Mesothelial cell of epicardium (in vitro differentiated cells): Measurements from ENCODE around the gene C8A. TPM values are rescaled to one million over a fixed set of nuclear protein-coding genes. Genes with fewer than 3 reads are reported as not detected.
A peak's percentile ranks its signal among the peaks of the same experiment; 100 is the strongest.

ENCODE experiments used
- DNase-seq, 2 experiments: peaks; one replicate each; pipeline ENCODE4 v3.0.0; 2021; ENCODE audit warnings: low spot score in 2 of 2; ENCODE audit not compliant: unreplicated experiment in 2 of 2
- H3K27ac Mint-ChIP-seq: 2 replicates; pipeline ENCODE4 v1.8.0; 2021; ENCODE audit warnings: mixed read lengths
- H3K27me3 Mint-ChIP-seq: 2 replicates; pipeline ENCODE4 v1.8.0; 2021; ENCODE audit warnings: low read depth, mixed read lengths
- H3K36me3 Mint-ChIP-seq: 2 replicates; pipeline ENCODE4 v1.8.0; 2021; ENCODE audit warnings: mixed read lengths
- H3K4me1 Mint-ChIP-seq: 2 replicates; pipeline ENCODE4 v1.8.0; 2021; ENCODE audit warnings: mixed read lengths
- H3K4me3 Mint-ChIP-seq: 2 replicates; pipeline ENCODE4 v1.8.0; 2021; ENCODE audit warnings: mild to moderate bottlenecking, moderate library complexity, mixed read lengths
- H3K9me3 Mint-ChIP-seq: 2 replicates; pipeline ENCODE4 v1.8.0; 2021; ENCODE audit warnings: mixed read lengths
- total RNA-seq: library from RNA; stranded (reverse); gene quantifications from 3 replicates; pipeline ENCODE4 v1.2.1, GENCODE V29; 2021
- TF ChIP-seq, protein P1 (sequence below): fragments of 200-600 bp; sonication (generic); IDR thresholded peaks from one replicate; pipeline ENCODE4 v1.5.0; 2021; ENCODE audit warnings: antibody characterized with exemption; ENCODE audit not compliant: unreplicated experiment

Gene C8A
- total RNA-seq, 1 donor from 2014 or later: not detected

DNA sequence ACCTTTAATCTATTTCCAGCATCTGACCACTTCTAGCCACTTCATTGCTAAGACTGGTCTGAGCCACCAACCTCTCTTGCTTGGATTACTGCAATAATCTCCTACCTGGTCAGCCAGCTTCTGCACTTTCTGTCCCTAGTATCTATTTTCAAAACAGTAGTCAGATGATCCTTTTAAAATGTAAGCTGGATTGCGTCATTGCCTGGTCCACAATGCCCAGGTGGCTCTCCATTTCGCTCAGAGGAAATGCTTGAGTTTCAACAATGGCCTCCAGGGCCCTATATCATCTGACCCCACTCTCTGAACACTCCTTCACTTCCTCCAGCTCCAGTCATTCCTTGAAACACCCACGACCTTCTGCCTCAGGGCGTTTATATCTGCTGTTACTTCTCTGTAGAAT, 37.7 kb upstream of the C8A start:
- H3K9me3 Mint-ChIP-seq: peaks cover 6% of the 10 kb centered on the region
- DNase-seq: no peak
- peaks cover 33% of the 10 kb centered on the region for H3K4me1 Mint-ChIP-seq
- H3K4me3 Mint-ChIP-seq: no peak overlapping the region
- TF ChIP-seq, protein P1, sequence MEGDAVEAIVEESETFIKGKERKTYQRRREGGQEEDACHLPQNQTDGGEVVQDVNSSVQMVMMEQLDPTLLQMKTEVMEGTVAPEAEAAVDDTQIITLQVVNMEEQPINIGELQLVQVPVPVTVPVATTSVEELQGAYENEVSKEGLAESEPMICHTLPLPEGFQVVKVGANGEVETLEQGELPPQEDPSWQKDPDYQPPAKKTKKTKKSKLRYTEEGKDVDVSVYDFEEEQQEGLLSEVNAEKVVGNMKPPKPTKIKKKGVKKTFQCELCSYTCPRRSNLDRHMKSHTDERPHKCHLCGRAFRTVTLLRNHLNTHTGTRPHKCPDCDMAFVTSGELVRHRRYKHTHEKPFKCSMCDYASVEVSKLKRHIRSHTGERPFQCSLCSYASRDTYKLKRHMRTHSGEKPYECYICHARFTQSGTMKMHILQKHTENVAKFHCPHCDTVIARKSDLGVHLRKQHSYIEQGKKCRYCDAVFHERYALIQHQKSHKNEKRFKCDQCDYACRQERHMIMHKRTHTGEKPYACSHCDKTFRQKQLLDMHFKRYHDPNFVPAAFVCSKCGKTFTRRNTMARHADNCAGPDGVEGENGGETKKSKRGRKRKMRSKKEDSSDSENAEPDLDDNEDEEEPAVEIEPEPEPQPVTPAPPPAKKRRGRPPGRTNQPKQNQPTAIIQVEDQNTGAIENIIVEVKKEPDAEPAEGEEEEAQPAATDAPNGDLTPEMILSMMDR: no peak
- H3K27me3 Mint-ChIP-seq: no peaks in the 10 kb centered on the region
- H3K36me3 Mint-ChIP-seq: no peaks in the 10 kb centered on the region
- no peak overlapping the region for H3K27ac Mint-ChIP-seq

DNA sequence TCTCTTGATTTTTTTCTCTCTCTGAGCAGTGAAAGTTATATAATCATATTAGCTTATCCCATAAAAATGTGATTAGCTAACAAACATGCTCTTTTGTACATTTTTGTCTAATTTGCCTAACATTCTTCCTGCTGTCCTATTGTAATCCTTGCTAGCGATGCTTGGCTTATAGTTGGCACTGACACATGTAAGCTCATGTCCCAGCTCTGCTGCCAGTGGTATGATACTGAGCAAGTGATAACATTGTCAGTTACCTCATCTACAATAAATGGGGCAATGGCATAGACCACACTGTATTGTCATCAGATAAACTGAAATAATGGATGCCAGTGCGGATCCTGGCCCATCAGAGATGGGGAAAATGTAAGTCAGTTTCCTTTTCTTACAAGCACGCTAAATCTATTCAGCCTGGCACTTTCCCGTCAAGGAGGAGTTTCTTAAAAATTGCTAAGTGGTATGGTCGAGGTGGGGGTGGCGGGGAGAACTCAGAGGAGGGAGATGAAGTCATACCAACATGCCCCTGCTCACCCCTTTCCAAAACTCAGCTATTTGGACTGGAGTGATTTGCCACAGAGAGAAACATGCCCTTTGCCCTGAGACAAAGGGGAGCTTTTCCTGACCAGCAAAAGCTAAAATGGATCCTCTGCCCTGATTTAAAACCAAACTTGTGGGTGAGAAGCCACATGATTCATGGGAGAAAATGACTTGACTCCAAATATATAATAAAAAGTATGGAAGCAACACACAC, 36.7 kb upstream of the C8A start:
- no peak overlapping the region for H3K27ac Mint-ChIP-seq
- H3K4me1 Mint-ChIP-seq: peaks cover 36% of the 10 kb centered on the region
- H3K27me3 Mint-ChIP-seq: no peaks in the 10 kb centered on the region
- H3K4me3 Mint-ChIP-seq: no peak overlapping the region
- no peak for DNase-seq
- H3K36me3 Mint-ChIP-seq: no peaks in the 10 kb centered on the region
- H3K9me3 Mint-ChIP-seq: peaks cover 6% of the 10 kb centered on the region
- TF ChIP-seq, protein P1: no peak

DNA sequence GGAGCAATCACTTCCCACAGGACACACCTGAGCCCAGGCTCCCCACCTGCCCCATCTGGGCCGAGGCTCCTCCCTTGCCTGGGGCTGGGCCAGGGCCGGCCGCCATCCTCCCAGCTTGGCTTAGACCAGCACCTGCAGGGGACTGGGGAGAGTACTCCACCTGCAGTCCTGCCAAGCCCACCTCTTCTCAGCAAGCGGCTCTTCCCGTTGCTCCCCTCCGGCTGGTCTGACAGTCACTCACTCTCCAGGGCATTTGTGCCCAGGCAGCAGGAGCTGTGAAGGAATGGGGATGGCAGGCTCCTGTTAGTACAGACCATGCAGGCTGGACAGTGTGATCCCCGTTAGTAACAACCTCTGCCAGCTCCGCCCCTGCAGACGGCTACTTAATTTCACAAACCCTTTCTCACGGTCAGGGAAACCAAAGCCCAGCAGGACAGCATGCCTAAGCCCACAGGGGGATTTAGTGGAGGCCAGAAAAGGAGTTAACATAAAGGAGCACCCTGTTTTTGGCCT, 35.2 kb upstream of the C8A start, which contains the start of gene FYB2:
Gene FYB2 (minus strand): TSS at position 18 of the 513 bp plus-strand sequence. CDS start 114 bp downstream, outside the sequence.
- TF ChIP-seq, protein P1: no peak
- Mint-ChIP-seq H3K36me3 (no peaks in the 10 kb centered on the region), H3K4me3 (no peak within 1 kb of the TSS), H3K27ac (no peak within 1 kb of the TSS), H3K9me3 (peaks cover 11% of the 10 kb centered on the region), H3K4me1 (peaks cover 37% of the 10 kb centered on the region), H3K27me3 (no peaks in the 10 kb centered on the region)
- no peak for DNase-seq

DNA sequence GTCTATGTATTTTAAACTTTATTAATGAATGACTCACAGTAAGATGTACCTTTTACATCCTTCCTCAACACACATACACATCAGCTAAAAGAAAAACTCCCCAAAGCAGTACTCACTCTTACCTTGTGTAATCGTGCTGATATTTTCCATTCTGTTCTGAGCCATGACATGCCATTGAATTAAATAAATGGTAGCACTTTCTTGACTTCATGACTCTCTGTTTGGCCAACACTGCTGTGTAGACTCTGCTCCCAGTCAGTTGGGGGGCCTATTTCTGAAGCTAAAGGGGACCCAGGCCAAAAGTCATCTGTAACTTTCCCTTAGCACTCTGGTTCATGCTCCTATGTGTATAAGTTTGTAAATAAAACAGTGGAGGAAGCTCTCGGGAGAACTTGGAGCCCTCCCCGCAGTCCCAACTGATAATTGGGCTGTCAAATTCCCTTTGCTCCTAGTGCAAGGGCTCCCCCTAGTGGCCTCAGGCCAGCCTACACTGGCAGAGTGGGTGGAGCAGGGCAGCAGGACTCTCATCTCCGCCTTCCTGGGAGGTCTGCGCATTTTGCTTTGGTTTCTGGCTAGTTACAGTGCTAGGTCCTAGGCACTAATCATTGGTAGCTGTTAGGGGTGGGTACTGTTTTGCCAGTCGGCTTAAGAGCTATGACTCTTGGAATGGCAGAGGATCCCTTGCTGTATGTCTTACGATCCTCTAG, 33.7 kb upstream of the C8A start:
- no peaks in the 10 kb centered on the region for H3K36me3 Mint-ChIP-seq
- H3K4me1 Mint-ChIP-seq: peaks cover 37% of the 10 kb centered on the region
- H3K27me3 Mint-ChIP-seq: peaks cover 2% of the 10 kb centered on the region
- TF ChIP-seq, protein P1: peak; percentile 89
- peak; percentile 70 to 88 for DNase-seq
- peaks cover 7% of the 10 kb centered on the region for H3K9me3 Mint-ChIP-seq
- H3K27ac Mint-ChIP-seq: no peak overlapping the region
- no peak overlapping the region for H3K4me3 Mint-ChIP-seq

DNA sequence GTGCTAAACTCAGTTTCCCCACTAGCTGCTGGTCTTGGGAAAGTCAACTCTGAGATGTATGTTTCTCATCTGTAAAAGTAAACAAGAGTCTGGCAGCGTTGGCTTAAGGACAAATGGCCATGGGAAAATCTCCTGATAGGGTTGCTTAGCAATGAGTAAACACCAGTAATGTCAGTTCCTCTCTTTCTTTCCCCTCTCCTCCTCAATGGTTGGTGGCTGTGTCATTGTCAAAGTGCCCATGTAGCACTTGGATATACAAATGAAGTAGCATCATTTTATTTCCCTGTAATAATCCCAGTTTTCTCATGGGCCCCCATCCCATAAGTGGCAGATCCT, 33.2 kb upstream of the C8A start:
- TF ChIP-seq, protein P1: no peak
- no peak overlapping the region for H3K4me3 Mint-ChIP-seq
- H3K27me3 Mint-ChIP-seq: peaks cover 5% of the 10 kb centered on the region
- peaks cover 37% of the 10 kb centered on the region for H3K4me1 Mint-ChIP-seq
- no peak for DNase-seq
- peaks cover 8% of the 10 kb centered on the region for H3K9me3 Mint-ChIP-seq
- no peak overlapping the region for H3K27ac Mint-ChIP-seq
- H3K36me3 Mint-ChIP-seq: no peaks in the 10 kb centered on the region
